Measurements from ENCODE around the gene TRIM6.

DNA sequence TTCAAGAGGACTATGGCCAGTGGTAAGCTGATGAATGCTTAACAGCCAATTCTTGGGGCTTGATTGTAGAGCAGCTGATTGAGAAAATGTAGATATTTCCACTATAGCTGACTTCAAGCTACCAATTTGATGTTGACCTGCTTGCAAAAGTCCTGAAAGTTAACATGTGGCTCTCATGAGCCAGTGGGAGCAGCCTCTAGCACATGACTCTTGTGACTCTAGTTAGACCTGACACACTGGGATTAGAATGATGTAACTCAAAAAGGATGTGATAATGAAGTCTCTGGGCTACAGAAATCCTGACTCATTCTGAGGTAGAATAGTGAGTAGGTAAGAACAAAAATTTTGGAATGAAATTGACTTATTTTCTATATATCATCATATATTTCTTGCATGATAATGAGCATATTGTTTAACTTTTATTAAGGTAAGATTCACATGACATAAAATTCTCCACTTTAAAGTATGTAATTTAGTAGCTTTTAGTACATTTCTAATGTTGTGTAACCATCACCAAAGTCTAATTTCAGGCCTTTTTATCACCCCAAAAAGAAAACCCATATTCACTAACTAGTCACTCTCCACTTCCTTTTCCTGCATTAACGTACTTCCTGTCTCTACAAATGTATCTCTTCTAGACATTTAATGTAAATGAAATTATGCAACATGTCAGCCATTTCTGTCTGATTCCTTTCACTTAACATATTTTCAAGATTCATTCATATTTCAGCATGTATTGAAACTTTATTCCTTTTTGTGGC lies 32.0 kb upstream of the TRIM6 start:
- TF ChIP-seq, protein P1, sequence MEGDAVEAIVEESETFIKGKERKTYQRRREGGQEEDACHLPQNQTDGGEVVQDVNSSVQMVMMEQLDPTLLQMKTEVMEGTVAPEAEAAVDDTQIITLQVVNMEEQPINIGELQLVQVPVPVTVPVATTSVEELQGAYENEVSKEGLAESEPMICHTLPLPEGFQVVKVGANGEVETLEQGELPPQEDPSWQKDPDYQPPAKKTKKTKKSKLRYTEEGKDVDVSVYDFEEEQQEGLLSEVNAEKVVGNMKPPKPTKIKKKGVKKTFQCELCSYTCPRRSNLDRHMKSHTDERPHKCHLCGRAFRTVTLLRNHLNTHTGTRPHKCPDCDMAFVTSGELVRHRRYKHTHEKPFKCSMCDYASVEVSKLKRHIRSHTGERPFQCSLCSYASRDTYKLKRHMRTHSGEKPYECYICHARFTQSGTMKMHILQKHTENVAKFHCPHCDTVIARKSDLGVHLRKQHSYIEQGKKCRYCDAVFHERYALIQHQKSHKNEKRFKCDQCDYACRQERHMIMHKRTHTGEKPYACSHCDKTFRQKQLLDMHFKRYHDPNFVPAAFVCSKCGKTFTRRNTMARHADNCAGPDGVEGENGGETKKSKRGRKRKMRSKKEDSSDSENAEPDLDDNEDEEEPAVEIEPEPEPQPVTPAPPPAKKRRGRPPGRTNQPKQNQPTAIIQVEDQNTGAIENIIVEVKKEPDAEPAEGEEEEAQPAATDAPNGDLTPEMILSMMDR (IDR thresholded peaks at IDR 0.05) = no peak
- no peak for TF ChIP-seq POLR2A (IDR thresholded peaks at IDR 0.05)
- TF ChIP-seq POLR2AphosphoS5 (IDR thresholded peaks at IDR 0.05) = no peak

All from breast epithelium (tissue), 3 donors.